Central memory CD8-positive, alpha-beta T cell (primary cell): Measurements from ENCODE around the gene RETREG3.
"Not testable (repeated sequence)": the region's sequence is repeated elsewhere in the genome, so short reads cannot be mapped to it uniquely, and the experiment has no call there.

ENCODE experiments used
- ATAC-seq: fragments of 150-1000 bp; cut with Tn5 transposase; replicated peaks from 2 replicates; pipeline ENCODE4 v1.10.0; 2022; ENCODE audit warnings: mild to moderate bottlenecking, moderate FRiP score, moderate number of reproducible peaks; ENCODE audit not compliant: poor library complexity, severe bottlenecking; ENCODE audit errors: extremely low read depth
- DNase-seq, 2 donors: peaks; one replicate each; pipeline ENCODE4 v3.0.0; 2021; ENCODE audit warnings: low spot score in 2 of 2
- H3K27ac Mint-ChIP-seq: one replicate; pipeline ENCODE4 v1.8.0; 2022; ENCODE audit warnings: low read depth, mild to moderate bottlenecking, moderate library complexity, mixed read lengths
- H3K27me3 Mint-ChIP-seq: one replicate; pipeline ENCODE4 v1.8.0; 2022; ENCODE audit warnings: mixed read lengths
- H3K36me3 Mint-ChIP-seq: one replicate; pipeline ENCODE4 v1.8.0; 2022; ENCODE audit warnings: mild to moderate bottlenecking, moderate library complexity, mixed read lengths; ENCODE audit not compliant: insufficient read depth
- H3K4me1 Mint-ChIP-seq: one replicate; pipeline ENCODE4 v1.8.0; 2022; ENCODE audit warnings: mixed read lengths
- H3K4me3 Mint-ChIP-seq: one replicate; pipeline ENCODE4 v1.8.0; 2022; ENCODE audit warnings: mild to moderate bottlenecking, moderate library complexity, mixed read lengths
- H3K9me3 Mint-ChIP-seq: one replicate; pipeline ENCODE4 v1.8.0; 2022; ENCODE audit warnings: mixed read lengths

Gene RETREG3

GRCh38 chr17:42627032-42627764 lies 18.0 kb upstream of the RETREG3 start:
- H3K27ac Mint-ChIP-seq: not testable (repeated sequence)

GRCh38 chr17:42623732-42624596 lies 14.8 kb upstream of the RETREG3 start:
- no peak overlapping the region for H3K4me3 Mint-ChIP-seq
- no peaks in the 10 kb centered on the region for H3K27me3 Mint-ChIP-seq
- H3K36me3 Mint-ChIP-seq: no peaks in the 10 kb centered on the region
- no peak overlapping the region for H3K27ac Mint-ChIP-seq
- no peaks in the 10 kb centered on the region for H3K9me3 Mint-ChIP-seq
- H3K4me1 Mint-ChIP-seq: no peaks in the 10 kb centered on the region
- ATAC-seq (no peak), DNase-seq (no peak)

More at GRCh38 chr17:42627032-42627764, 18.0 kb upstream of the RETREG3 start:
- not testable (repeated sequence) for DNase-seq, H3K27me3 Mint-ChIP-seq, H3K36me3 Mint-ChIP-seq, ATAC-seq, H3K9me3 Mint-ChIP-seq, H3K4me1 Mint-ChIP-seq, H3K4me3 Mint-ChIP-seq

GRCh38 chr17:42623271-42623670 lies 14.1 kb upstream of the RETREG3 start:
- Mint-ChIP-seq H3K27ac (no peak overlapping the region), H3K4me3 (no peak overlapping the region), H3K36me3 (no peaks in the 10 kb centered on the region), H3K9me3 (no peaks in the 10 kb centered on the region), H3K27me3 (no peaks in the 10 kb centered on the region), H3K4me1 (no peaks in the 10 kb centered on the region)
- ATAC-seq (no peak), DNase-seq (no peak)

- not testable (repeated sequence) for H3K4me1 Mint-ChIP-seq, H3K27ac Mint-ChIP-seq, DNase-seq
Measured at GRCh38 chr17:42621987-42622386, 12.8 kb upstream of the RETREG3 start.

GRCh38 chr17:42618442-42619150 lies 9.4 kb upstream of the RETREG3 start:
- H3K36me3 Mint-ChIP-seq: peaks cover 6% of the 10 kb centered on the region

More at GRCh38 chr17:42621987-42622386, 12.8 kb upstream of the RETREG3 start:
- not testable (repeated sequence) for H3K27me3 Mint-ChIP-seq, H3K4me3 Mint-ChIP-seq, H3K36me3 Mint-ChIP-seq, H3K9me3 Mint-ChIP-seq, ATAC-seq

GRCh38 chr17:42617956-42618431 lies 8.8 kb upstream of the RETREG3 start:
- Mint-ChIP-seq H3K4me1 (no peaks in the 10 kb centered on the region), H3K27ac (no peak overlapping the region), H3K27me3 (no peaks in the 10 kb centered on the region), H3K36me3 (peaks cover 8% of the 10 kb centered on the region), H3K9me3 (no peaks in the 10 kb centered on the region), H3K4me3 (no peak overlapping the region)
- ATAC-seq (no peak), DNase-seq (no peak)

More at GRCh38 chr17:42618442-42619150, 9.4 kb upstream of the RETREG3 start:
- H3K27me3 Mint-ChIP-seq: no peaks in the 10 kb centered on the region
- H3K4me3 Mint-ChIP-seq: no peak overlapping the region
- H3K9me3 Mint-ChIP-seq: no peaks in the 10 kb centered on the region
- no peak for DNase-seq
- no peak overlapping the region for H3K27ac Mint-ChIP-seq
- no peak for ATAC-seq
- no peaks in the 10 kb centered on the region for H3K4me1 Mint-ChIP-seq

- ATAC-seq: no peak
- H3K4me1 Mint-ChIP-seq: peaks cover 8% of the 10 kb centered on the region
- no peak overlapping the region for H3K4me3 Mint-ChIP-seq
- DNase-seq: no peak
- no peaks in the 10 kb centered on the region for H3K9me3 Mint-ChIP-seq
- peaks cover 17% of the 10 kb centered on the region for H3K36me3 Mint-ChIP-seq
- H3K27ac Mint-ChIP-seq: no peak overlapping the region
- H3K27me3 Mint-ChIP-seq: no peaks in the 10 kb centered on the region
Measured at GRCh38 chr17:42613699-42614295, 4.6 kb upstream of the RETREG3 start.

GRCh38 chr17:42612013-42612412 lies 2.8 kb upstream of the RETREG3 start:
- no peak for ATAC-seq
- Mint-ChIP-seq H3K4me1 (peaks cover 16% of the 10 kb centered on the region), H3K9me3 (no peaks in the 10 kb centered on the region), H3K36me3 (peaks cover 21% of the 10 kb centered on the region), H3K27ac (no peak overlapping the region), H3K4me3 (no peak overlapping the region), H3K27me3 (no peaks in the 10 kb centered on the region)
- no peak for DNase-seq

- peaks cover 28% of the 10 kb centered on the region for H3K36me3 Mint-ChIP-seq
- H3K4me1 Mint-ChIP-seq: peaks cover 35% of the 10 kb centered on the region
- H3K4me3 Mint-ChIP-seq: peak overlapping the region; percentile 95
- not testable (repeated sequence) for H3K27me3 Mint-ChIP-seq, DNase-seq, ATAC-seq, H3K9me3 Mint-ChIP-seq
- H3K27ac Mint-ChIP-seq: peak overlapping the region; percentile 97
Measured at GRCh38 chr17:42609814-42610801, 934 bp upstream of the RETREG3 start.

GRCh38 chr17:42608305-42609181 lies 631 bp downstream of the RETREG3 start:
- H3K36me3 Mint-ChIP-seq: peaks cover 28% of the 10 kb centered on the region
- H3K4me1 Mint-ChIP-seq: peaks cover 51% of the 10 kb centered on the region
- H3K4me3 Mint-ChIP-seq: peak overlapping the region; percentile 95
- H3K9me3 Mint-ChIP-seq: no peaks in the 10 kb centered on the region
- H3K27ac Mint-ChIP-seq: peak overlapping the region; percentile 97
- DNase-seq (no peak), ATAC-seq (peak; percentile 63)
- H3K27me3 Mint-ChIP-seq: no peaks in the 10 kb centered on the region
